NK-92 (cell line): ENCODE results near the gene GABRD.

Experiments used
- DNase-seq: peaks from one replicate; lab custom pipeline; 2025; ENCODE audit not compliant: unreplicated experiment; lab: John Stamatoyannopoulos, UW

Gene GABRD

DNA sequence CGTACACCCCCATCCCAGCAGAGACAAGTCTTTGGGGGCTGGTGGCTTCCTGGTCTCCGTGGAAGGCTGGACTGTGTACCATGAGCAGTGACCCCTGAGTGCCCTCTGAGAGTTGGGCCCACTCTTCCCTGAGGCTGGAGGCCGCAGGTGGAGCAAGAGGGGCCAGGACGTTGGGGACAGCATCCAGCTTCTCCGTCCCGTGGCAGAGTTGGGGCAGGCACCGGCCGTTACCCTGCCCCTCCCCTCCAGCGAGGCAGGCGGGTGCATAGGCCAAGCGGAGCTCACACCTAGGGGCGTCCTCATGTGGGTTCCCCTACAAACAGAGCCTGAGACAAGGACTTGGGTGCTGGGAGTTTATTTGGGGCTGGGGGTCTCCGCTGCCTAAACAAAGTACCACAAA, 14.0 kb downstream of the GABRD start:
- DNase-seq, result no peak

DNA sequence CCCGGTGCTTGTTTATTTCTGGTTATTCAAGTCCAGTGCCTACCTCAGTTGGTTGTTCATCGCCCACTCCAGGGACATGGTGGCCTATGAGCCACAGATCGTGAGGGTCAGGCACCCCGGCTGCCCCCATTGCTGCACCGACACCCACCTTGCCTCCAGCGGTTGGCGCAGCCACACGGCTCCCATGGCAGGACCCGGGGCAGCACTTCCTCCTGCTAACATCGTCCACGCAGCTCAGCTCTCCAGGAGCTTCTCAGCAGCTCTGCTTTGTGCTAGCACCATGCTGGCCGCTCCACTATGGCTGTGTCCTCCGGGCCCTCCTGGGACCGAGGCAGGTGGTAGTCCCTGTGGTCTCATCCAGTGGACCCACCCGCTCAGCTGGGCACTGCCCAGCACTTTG, 17.1 kb downstream of the GABRD start:
- no peak for DNase-seq

- DNase-seq, result no peak
Measured at GRCh38 chr1:2037314-2037979, 18.3 kb downstream of the GABRD start.

DNA sequence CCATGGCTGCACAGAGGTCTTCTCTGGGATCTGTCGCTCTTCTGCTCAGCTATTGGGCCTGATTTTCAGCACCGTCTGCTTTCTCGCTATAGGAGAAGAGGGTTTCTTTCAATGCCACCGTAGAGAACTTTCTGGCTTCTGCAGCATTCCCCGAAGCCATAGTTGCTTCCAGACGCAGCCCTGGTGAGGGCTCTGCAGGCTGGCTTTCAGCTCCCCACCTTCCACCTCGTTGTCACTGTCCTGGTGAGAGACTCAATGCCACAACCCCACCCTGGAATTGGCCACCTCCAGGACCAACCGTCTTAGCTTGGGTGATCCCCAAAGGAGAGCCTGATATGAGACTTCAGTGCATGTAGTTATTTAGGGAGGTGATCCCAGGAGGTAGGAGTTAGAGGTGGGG, 19.1 kb downstream of the GABRD start:
- no peak for DNase-seq

- DNase-seq, result no peak
Measured at GRCh38 chr1:2039251-2039650, 20.1 kb downstream of the GABRD start.

- no peak for DNase-seq
Measured at GRCh38 chr1:2041305-2041704, 22.2 kb downstream of the GABRD start.

- no peak for DNase-seq
Measured at GRCh38 chr1:2041887-2042286, 22.7 kb downstream of the GABRD start.

- DNase-seq, result no peak
Measured at GRCh38 chr1:2042830-2043773, 24.0 kb downstream of the GABRD start.

- DNase-seq, result no peak
Measured at GRCh38 chr1:2043886-2044285, 24.7 kb downstream of the GABRD start.

DNA sequence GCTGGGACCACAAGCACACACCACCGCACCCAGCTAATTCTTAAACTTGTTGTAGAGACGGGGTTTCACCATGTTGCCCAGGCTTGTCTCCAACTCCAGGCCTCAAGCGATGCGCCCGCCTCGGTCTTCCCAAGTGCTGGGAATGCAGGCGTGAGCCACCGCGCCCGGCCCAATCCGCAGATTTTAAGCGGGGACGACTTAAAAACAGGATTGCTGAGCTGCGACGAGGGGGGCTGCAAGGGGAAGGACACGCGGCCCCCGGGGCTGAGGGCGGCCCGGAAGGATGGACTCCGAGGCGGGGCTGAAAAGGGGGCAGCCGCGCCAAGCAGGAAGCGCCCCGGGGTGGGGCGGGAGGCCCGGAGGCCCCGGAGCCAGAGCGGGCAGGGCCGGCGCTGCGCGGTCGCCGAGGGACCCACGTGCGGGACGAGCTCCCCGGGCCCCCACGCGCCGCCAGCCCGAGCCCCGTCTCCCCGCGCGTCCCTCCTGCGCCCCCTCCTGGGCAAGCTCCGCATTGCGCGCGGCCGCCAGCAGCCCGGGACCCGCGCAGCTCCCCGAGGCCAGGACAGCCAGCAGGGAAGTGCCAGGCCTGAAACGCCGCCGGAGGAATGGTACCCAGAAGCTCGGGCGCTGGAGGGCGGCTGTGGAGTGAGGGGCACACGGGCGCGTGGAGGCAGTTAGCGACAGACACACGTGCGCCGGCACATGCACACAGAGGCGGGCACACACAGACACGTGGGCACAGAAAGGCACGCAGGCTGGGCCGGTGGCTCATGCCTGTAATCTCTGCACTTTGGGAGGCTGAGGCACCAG, 25.6 kb downstream of the GABRD start:
- DNase-seq, result no peak

GRCh38 chr1:2045468-2046173, 26.5 kb downstream of the GABRD start:
- DNase-seq, result no peak

DNA sequence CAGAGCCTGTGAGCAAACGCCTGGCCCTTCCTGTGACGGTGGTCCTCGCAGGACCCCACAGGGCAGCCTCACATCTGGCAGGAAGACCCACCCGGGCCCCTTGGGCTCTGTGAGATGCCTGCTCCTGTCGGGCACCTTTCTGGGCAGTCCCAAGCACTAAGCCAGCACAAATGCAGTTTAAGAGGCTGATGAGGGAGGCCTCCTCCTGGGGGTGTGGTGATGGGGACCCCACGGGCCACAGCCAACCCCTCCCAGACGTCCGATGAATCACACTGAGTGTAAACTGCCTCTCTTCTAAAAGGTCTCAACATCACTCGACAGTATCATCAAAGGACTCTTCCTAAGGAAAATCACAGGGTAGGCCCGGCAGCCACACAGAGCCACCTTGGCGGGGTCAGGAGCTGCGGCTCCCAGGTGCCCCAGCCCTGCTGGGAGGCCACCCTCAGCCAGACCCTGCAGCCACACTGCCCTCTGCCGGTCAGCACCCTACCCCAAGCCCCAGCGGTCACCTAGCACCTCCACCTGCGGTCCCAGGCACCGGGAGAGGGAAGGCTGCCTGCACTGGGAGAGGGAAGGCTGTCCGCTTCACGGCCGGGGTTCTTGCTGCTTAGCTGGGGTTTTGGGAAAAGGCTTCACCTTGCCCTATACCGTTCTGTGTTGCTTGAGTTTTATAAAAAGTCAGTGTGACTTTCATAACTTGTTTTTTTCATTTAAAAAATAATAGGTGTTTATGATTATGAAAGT, 27.2 kb downstream of the GABRD start:
- DNase-seq, result no peak

DNA sequence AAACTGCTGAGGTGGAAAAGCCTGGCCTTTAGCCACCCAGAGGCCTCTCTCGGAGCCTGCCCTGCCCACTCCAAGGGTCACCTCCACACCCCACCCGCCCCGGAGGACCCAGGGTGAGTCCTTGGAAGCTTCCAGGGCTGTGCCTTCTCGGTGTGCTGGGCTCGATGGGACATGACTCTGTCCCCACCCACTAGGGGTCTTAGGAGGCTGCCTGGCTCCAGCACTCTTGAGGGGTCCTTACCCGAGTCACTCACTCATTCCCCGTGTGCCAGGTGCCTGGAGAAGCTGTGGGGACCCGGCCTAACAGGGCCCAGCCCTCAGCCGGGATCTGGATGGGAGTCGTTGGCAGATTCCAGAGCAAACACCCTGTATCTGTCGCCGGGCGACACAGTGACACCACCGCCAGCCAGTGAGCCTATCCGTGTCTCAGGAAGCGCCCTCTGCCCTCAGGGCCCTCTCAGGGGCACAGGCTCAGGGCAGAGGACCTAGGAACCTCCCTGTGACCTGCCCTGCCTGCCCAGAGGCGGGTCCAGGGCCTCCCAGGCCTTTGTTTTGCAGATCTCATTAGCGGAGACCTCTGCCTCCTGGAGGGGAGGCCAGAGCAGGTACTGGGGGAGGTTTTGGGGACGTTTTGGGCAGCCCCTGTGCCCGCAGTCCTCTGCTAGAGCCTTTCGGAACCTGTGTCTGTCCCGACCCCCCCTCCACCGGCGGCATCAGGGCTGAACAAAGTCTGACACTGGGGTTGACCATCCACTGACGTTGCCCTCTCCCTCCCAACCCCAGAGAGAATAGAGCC, 28.0 kb downstream of the GABRD start:
- DNase-seq, result no peak

DNA sequence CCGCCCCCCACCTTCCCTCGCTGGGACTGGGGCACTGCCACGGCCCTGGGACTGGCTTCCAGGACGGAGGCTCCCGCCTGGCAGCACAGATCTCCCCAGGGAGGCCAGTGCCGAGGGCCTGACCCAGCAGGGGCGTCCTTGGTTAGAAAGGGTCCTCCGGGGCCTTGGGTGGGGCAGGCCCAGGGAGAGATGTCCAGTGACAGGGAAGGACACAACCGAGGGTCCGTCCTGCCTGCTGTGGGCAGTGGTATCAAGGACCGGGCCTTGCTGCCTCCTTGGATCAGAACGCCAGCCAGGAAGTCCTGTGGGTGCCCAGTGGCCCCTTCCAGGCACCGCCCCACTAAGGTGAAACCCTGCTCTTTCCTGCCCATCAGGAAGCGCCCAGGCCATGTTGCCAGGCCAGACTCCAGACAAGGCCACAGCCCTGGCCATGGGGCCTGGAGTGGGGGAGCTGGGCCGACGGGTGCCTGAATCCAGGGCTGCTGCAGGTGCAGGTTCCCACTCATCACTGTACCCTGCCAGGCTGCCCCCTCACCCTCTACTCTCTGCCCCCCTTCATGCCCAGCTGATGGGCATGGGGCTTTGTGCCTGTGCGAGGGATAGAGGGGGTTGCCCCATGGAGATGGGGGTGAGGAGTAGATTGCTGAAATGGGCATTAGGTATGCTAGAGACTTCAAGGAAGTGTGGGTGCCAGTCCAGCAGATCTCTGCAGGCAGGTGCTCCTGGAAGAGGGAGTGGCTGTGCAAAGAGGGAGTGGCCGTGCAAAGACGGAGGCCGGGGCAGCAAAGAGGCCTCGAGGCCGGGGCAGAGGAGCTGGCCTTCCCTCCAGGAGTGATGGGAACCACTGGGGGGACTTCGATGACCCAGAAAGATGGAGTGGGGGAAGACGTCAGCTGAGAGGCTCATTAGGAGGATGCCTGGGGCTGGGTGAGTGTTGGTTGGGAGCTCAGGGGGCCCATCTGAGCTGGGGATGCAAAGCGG, 28.9 kb downstream of the GABRD start:
- DNase-seq, result no peak

- no peak for DNase-seq
Measured at GRCh38 chr1:2049225-2049717, 30.1 kb downstream of the GABRD start.

GRCh38 chr1:2049718-2050431, 30.7 kb downstream of the GABRD start, which contains the start of gene PRKCZ:
Gene PRKCZ, plus strand, starts transcription at chr1:2050411. Its CDS starts 220 bp downstream, at chr1:2050631.
- DNase-seq, result peak; percentile 31

DNA sequence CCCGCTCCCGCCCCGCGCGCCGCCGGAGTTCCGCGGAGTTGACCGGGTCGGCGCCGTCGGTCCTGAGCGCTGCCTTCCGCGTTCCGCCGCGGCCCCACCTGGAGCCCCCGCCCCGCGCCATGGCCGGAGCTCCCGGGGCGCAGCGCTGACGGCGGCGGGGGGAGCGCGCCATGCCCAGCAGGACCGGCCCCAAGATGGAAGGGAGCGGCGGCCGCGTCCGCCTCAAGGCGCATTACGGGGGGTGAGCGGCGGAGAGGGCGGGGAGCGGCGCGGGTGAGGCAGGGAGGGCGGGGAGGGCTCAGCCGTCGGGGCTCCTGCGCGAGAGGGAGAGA, 31.3 kb downstream of the GABRD start:
- no peak for DNase-seq
